ENCODE data around the gene CTDNEP1.

CTDNEP1 gene

DNA sequence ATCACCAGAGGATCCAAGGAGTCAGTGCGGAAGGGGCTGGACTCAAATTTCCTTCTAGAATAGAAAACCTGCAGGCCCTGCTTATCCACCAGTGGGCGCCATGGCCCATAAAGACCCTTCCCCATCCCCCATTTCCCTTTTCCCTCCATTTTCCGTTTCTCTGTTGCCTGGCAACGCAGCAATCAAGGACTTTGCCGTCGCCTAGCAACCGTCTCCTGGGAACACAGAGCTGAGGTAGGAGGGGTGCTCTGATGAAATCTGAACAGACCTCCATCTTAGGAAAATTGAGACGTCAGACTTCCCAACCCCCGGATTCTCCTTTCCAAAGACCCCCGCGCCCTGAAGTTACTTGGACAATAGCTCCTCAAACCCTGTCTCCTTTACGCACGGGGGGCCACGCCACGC lies 37.6 kb downstream of the CTDNEP1 start:
- H3K27me3 ChIP-seq (ENCODE audit: insufficient read depth, low read length, poor library complexity): no peaks in the 10 kb centered on the region
- no peaks in the 10 kb centered on the region for H4K20me1 ChIP-seq (ENCODE audit: insufficient read depth, low read length)
- peaks cover 54% of the 10 kb centered on the region for H3K4me1 ChIP-seq (ENCODE audit: insufficient read depth, low read length)
- DNase-seq (peak; percentile 86), ATAC-seq (ENCODE audit: insufficient read depth, low read depth) (peak; percentile 6)
- peak overlapping the region; percentile 71 for H3K4me2 ChIP-seq (ENCODE audit: insufficient read depth, low read length)
- peaks cover 21% of the 10 kb centered on the region for H3K79me2 ChIP-seq (ENCODE audit: insufficient read depth, low read length)
- TF ChIP-seq CTCF (IDR thresholded peaks at IDR 0.05; ENCODE audit: borderline replicate concordance, extremely low read depth, low read length, poor library complexity, severe bottlenecking): peak; percentile 90
- no peak for TF ChIP-seq EZH2 (IDR thresholded peaks at IDR 0.05; ENCODE audit: borderline replicate concordance, low read depth, low read length, severe bottlenecking)
- H3K9ac ChIP-seq (ENCODE audit: low read depth, low read length): peak overlapping the region; percentile 45
- H3K4me3 ChIP-seq (ENCODE audit: low read depth in 1 of 2, low read length in 2 of 2): peak overlapping the region in 1 of 2 experiments; percentile 56; a peak in 3 of 4 replicates
- no peaks in the 10 kb centered on the region for H3K9me3 ChIP-seq (ENCODE audit: insufficient read depth, low read length, severe bottlenecking)
- H3K36me3 ChIP-seq (ENCODE audit: insufficient read depth, low read length): no peaks in the 10 kb centered on the region
- H2AFZ ChIP-seq (ENCODE audit: low read depth, low read length): peak overlapping the region; percentile 57
- peak overlapping the region; percentile 72 for H3K27ac ChIP-seq (ENCODE audit: low read length)

DNA sequence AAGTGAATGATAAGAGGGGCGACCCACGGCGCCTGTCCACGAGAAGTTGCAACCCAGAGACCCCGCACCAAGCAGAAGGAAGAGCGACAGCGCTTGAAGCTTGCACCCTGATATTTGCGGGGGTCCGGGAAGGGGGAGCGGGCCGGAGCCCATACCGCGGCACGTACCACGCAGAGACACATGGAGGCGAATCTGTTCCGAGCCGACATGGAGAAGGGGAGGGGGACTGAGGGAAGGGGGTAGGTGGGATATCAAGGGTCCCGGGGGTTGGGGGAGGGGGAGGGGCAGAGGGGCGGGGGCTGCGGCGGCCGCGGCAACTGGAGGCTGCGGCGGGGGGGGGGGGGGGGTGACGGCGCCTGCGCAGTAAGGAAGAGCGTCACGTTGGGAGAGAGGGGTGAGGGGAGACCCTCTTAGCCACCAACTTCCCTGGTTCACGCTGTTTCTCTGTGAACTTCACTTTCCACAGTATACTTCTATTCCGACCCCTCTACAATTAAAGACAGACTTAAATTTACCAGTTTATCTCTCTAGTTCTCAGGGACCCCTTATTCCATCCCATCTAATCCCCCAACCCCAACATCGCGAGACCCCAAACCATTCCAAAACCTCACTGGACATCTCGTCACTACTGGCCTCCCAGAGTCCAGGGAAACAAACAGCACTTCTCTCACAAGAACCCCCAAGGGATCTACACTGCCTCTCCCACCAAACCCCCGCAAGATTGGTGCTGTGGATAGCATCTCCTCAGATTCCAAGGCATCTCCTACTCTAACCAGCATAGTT lies 39.9 kb downstream of the CTDNEP1 start:
- Histone ChIP-seq H2AFZ (ENCODE audit: low read depth, low read length) (no peak overlapping the region), H3K27ac (ENCODE audit: low read length) (no peak overlapping the region), H3K4me3 (ENCODE audit: low read depth in 1 of 2, low read length in 2 of 2) (no peak overlapping the region), H3K9ac (ENCODE audit: low read depth, low read length) (no peak overlapping the region), H3K27me3 (ENCODE audit: insufficient read depth, low read length, poor library complexity) (no peaks in the 10 kb centered on the region), H3K79me2 (ENCODE audit: insufficient read depth, low read length) (peaks cover 17% of the 10 kb centered on the region), H3K9me3 (ENCODE audit: insufficient read depth, low read length, severe bottlenecking) (no peaks in the 10 kb centered on the region), H3K36me3 (ENCODE audit: insufficient read depth, low read length) (no peaks in the 10 kb centered on the region), H3K4me2 (ENCODE audit: insufficient read depth, low read length) (no peak overlapping the region), H4K20me1 (ENCODE audit: insufficient read depth, low read length) (no peaks in the 10 kb centered on the region), H3K4me1 (ENCODE audit: insufficient read depth, low read length) (peaks cover 36% of the 10 kb centered on the region)
- DNase-seq (no peak), ATAC-seq (ENCODE audit: insufficient read depth, low read depth) (no peak)
- TF ChIP-seq CTCF (IDR thresholded peaks at IDR 0.05; ENCODE audit: borderline replicate concordance, extremely low read depth, low read length, poor library complexity, severe bottlenecking) (no peak), EZH2 (IDR thresholded peaks at IDR 0.05; ENCODE audit: borderline replicate concordance, low read depth, low read length, severe bottlenecking) (no peak)

DNA sequence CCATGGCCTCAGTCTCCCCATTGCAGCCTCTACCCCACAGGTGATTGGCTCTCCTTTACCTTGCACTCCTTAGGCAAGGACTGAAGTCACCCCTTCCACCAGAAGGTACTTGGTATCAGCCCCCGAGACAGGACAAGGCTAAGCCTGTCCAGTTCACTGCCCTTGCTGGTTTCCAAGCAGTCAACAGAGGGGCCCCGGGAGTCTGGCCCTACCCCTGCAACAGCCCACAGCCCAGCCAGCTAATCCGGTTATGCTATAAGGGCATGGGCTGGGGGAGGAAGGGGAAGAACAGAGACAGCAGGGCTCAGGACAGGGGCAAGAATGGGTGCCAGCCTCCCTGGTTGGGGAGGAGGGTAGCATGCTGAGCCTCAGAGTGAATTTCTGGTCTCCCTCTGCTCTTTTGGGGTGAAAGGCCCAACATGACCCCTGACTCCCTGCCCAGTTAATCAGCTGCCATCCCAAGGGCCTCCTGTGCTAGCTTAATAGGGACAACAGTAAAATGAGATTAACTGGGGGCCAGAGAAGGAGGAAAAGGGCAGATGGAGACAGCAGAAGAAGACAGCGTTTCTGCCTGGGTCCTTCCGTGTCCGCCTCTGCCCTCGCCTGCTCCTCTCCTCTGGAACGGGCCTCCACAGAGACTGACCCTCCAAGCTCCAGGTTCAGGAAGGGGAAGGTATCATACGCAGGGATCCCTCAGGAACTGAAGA lies 42.6 kb downstream of the CTDNEP1 start:
- Histone ChIP-seq H3K79me2 (ENCODE audit: insufficient read depth, low read length) (peaks cover 8% of the 10 kb centered on the region), H3K27me3 (ENCODE audit: insufficient read depth, low read length, poor library complexity) (no peaks in the 10 kb centered on the region), H3K9ac (ENCODE audit: low read depth, low read length) (no peak overlapping the region), H3K4me2 (ENCODE audit: insufficient read depth, low read length) (no peak overlapping the region), H3K36me3 (ENCODE audit: insufficient read depth, low read length) (no peaks in the 10 kb centered on the region; the same call in 1 of the 2 replicates), H3K27ac (ENCODE audit: low read length) (no peak overlapping the region), H4K20me1 (ENCODE audit: insufficient read depth, low read length) (no peaks in the 10 kb centered on the region), H3K4me1 (ENCODE audit: insufficient read depth, low read length) (peaks cover 26% of the 10 kb centered on the region), H3K4me3 (ENCODE audit: low read depth in 1 of 2, low read length in 2 of 2) (no peak overlapping the region), H2AFZ (ENCODE audit: low read depth, low read length) (no peak overlapping the region), H3K9me3 (ENCODE audit: insufficient read depth, low read length, severe bottlenecking) (no peaks in the 10 kb centered on the region)
- DNase-seq (no peak), ATAC-seq (ENCODE audit: insufficient read depth, low read depth) (no peak)
- TF ChIP-seq EZH2 (IDR thresholded peaks at IDR 0.05; ENCODE audit: borderline replicate concordance, low read depth, low read length, severe bottlenecking) (no peak), CTCF (IDR thresholded peaks at IDR 0.05; ENCODE audit: borderline replicate concordance, extremely low read depth, low read length, poor library complexity, severe bottlenecking) (no peak)

All from DND-41 (cell line).